ENCODE data around the gene PAGR1. TPM values are rescaled to one million over a fixed set of nuclear protein-coding genes. Genes with fewer than 3 reads are reported as not detected.

PAGR1 gene
- total and polyA plus RNA-seq, 9 of the 15 experiments (the other 6 are each of a cell fraction or from before 2014, with no cell fraction given), result 1.4 to 58.2 (median 16.8) TPM

DNA sequence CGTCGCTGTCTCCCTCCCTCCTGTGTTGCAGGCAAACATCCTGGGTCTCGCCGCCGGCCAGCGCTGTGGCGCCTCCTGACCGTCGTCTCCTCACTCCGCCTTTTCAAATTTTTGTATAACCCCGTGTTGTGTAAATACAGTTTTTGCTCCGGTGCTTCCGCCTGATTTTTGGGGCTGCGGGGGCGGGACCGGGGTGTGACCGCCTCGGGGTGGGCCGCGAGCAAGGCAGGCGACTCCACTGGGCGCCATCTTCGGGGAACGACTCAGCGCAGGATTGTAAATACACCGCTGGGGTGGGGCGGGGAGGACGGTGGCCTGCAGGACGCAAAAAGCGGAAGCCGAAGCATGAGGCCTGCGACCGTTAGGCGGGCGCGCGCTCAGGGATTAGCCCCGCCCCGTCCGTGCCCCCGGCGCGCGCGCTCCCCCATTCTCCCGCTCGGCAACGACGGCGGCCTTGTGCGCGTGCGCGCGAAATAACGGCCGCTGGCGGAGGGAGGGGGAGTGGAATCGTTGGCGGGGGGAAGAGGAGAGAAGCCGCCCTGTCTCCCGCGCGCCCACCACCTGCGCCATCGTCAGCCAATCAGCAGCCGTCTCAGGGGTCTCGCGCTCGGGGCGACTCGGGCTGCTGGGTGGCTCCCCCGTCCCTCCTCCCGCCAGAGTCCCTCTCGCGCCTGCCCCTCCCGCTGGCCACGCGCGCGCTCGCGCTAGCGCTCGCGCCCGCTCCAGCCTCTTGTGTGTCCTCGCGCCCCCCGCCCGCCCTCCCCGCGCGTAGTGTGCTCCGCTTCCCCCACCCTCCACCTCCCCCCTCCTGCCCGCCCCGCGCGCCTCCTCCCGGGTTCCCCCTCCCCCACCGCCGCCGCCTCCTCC lies 10.5 kb upstream of the PAGR1 start (continued):
- TF ChIP-seq, protein P1, sequence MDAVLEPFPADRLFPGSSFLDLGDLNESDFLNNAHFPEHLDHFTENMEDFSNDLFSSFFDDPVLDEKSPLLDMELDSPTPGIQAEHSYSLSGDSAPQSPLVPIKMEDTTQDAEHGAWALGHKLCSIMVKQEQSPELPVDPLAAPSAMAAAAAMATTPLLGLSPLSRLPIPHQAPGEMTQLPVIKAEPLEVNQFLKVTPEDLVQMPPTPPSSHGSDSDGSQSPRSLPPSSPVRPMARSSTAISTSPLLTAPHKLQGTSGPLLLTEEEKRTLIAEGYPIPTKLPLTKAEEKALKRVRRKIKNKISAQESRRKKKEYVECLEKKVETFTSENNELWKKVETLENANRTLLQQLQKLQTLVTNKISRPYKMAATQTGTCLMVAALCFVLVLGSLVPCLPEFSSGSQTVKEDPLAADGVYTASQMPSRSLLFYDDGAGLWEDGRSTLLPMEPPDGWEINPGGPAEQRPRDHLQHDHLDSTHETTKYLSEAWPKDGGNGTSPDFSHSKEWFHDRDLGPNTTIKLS (IDR thresholded peaks at IDR 0.05; ENCODE audit: borderline replicate concordance, low read depth), result no peak; the same call in 1 of the 2 replicates
- peak; percentile 84 for TF ChIP-seq ZKSCAN8 (CRISPR knock-in tag; IDR thresholded peaks at IDR 0.05)
- TF ChIP-seq, protein P2, sequence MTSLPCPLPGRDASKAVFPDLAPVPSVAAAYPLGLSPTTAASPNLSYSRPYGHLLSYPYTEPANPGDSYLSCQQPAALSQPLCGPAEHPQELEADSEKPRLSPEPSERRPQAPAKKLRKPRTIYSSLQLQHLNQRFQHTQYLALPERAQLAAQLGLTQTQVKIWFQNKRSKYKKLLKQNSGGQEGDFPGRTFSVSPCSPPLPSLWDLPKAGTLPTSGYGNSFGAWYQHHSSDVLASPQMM (CRISPR knock-in tag; IDR thresholded peaks at IDR 0.05), result no peak
- TF ChIP-seq SRSF3 (IDR thresholded peaks at IDR 0.05; ENCODE audit: insufficient read depth, low read length), result no peak
- no peak for TF ChIP-seq U2AF1 (optimal IDR thresholded peaks at IDR 0.05; ENCODE audit: low read depth, low read length)
- TF ChIP-seq ZNF696 (CRISPR knock-in tag; conservative IDR thresholded peaks at IDR 0.05), result no peak
- TF ChIP-seq FIP1L1 (IDR thresholded peaks at IDR 0.05; ENCODE audit: low read depth, low read length, poor library complexity, severe bottlenecking), result peak; percentile 91
- peak; percentile 56 for TF ChIP-seq ZNF324 (CRISPR knock-in tag; IDR thresholded peaks at IDR 0.05)
- no peak for TF ChIP-seq BRCA1 (IDR thresholded peaks at IDR 0.05)
- TF ChIP-seq BRCA1 (CRISPR knock-in tag; IDR thresholded peaks at IDR 0.05), result no peak
- TF ChIP-seq ARID1B (IDR thresholded peaks at IDR 0.05), result no peak; the same call in 1 of the 2 replicates
- peak; percentile 86 for TF ChIP-seq L3MBTL2 (IDR thresholded peaks at IDR 0.05)
- peak in 1 of 2 experiments; percentile 49; a peak in 1 of 4 replicates for TF ChIP-seq HDAC1 (IDR thresholded peaks at IDR 0.05)
- TF ChIP-seq, protein P3, sequence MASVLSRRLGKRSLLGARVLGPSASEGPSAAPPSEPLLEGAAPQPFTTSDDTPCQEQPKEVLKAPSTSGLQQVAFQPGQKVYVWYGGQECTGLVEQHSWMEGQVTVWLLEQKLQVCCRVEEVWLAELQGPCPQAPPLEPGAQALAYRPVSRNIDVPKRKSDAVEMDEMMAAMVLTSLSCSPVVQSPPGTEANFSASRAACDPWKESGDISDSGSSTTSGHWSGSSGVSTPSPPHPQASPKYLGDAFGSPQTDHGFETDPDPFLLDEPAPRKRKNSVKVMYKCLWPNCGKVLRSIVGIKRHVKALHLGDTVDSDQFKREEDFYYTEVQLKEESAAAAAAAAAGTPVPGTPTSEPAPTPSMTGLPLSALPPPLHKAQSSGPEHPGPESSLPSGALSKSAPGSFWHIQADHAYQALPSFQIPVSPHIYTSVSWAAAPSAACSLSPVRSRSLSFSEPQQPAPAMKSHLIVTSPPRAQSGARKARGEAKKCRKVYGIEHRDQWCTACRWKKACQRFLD (CRISPR knock-in tag; IDR thresholded peaks at IDR 0.05), result peak; percentile 97
- peak; percentile 44 to 78; a peak in 3 of 4 replicates for TF ChIP-seq NONO (IDR thresholded peaks at IDR 0.05; ENCODE audit: low read depth in 2 of 2, low read length in 1 of 2)
- no peak for TF ChIP-seq ZBTB8A (IDR thresholded peaks at IDR 0.05; ENCODE audit: partially characterized antibody)
- no peak for TF ChIP-seq ELF4 (CRISPR knock-in tag; IDR thresholded peaks at IDR 0.05)
- 0 out of 4 replicates have a peak, but pooled peaks of 1 of the 2 experiments have one; percentile 12 for TF ChIP-seq SIX5 (IDR thresholded peaks at IDR 0.05; ENCODE audit: borderline replicate concordance in 1 of 2, insufficient read depth in 1 of 2, low read depth in 1 of 2, low read length in 2 of 2)
- TF ChIP-seq, protein P4, sequence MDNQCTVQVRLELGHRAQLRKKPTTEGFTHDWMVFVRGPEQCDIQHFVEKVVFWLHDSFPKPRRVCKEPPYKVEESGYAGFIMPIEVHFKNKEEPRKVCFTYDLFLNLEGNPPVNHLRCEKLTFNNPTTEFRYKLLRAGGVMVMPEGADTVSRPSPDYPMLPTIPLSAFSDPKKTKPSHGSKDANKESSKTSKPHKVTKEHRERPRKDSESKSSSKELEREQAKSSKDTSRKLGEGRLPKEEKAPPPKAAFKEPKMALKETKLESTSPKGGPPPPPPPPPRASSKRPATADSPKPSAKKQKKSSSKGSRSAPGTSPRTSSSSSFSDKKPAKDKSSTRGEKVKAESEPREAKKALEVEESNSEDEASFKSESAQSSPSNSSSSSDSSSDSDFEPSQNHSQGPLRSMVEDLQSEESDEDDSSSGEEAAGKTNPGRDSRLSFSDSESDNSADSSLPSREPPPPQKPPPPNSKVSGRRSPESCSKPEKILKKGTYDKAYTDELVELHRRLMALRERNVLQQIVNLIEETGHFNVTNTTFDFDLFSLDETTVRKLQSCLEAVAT (IDR thresholded peaks at IDR 0.05), result 0 out of 4 replicates have a peak, but pooled peaks of 1 of the 2 experiments have one; percentile 52
- TF ChIP-seq TCF3 (CRISPR knock-in tag; IDR thresholded peaks at IDR 0.05), result no peak
- TF ChIP-seq, protein P5, sequence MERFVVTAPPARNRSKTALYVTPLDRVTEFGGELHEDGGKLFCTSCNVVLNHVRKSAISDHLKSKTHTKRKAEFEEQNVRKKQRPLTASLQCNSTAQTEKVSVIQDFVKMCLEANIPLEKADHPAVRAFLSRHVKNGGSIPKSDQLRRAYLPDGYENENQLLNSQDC (CRISPR knock-in tag; IDR thresholded peaks at IDR 0.05), result no peak
- TF ChIP-seq U2AF2 (optimal IDR thresholded peaks at IDR 0.05; ENCODE audit: low read depth, low read length), result no peak
- TF ChIP-seq ZZZ3 (IDR thresholded peaks at IDR 0.05), result no peak

Measured in K562 (cell line).